Neural crest cell (in vitro differentiated cells): ENCODE data around the gene FOXB2. TPM values are rescaled to one million over a fixed set of nuclear protein-coding genes. Genes with fewer than 3 reads are reported as not detected.

Experiments
- DNase-seq: peaks from one replicate; pipeline ENCODE4 v3.0.0; 2021; ENCODE audit warnings: low read depth, mixed read lengths, low spot score
- H3K27ac Mint-ChIP-seq: one replicate; pipeline ENCODE4 v1.8.0; 2021; ENCODE audit warnings: mild to moderate bottlenecking, mixed read lengths; ENCODE audit not compliant: unreplicated experiment
- H3K27me3 Mint-ChIP-seq: 2 replicates; pipeline ENCODE4 v1.8.0; 2021; ENCODE audit warnings: low read depth, mild to moderate bottlenecking, mixed read lengths
- H3K36me3 Mint-ChIP-seq: 2 replicates; pipeline ENCODE4 v1.8.0; 2021; ENCODE audit warnings: low read depth, mild to moderate bottlenecking, mixed read lengths
- H3K4me1 Mint-ChIP-seq: 2 replicates; pipeline ENCODE4 v1.8.0; 2021; ENCODE audit warnings: mixed read lengths
- H3K4me3 Mint-ChIP-seq: one replicate; pipeline ENCODE4 v1.8.0; 2021; ENCODE audit warnings: mild to moderate bottlenecking, mixed read lengths
- H3K9me3 Mint-ChIP-seq: 2 replicates; pipeline ENCODE4 v1.8.0; 2021; ENCODE audit warnings: mixed read lengths
- total RNA-seq: library from RNA; stranded (reverse); gene quantifications from 2 replicates; pipeline ENCODE4 v1.2.1, GENCODE V29; 2021
- TF ChIP-seq, protein P1 (sequence below): fragments of 200-600 bp; sonication (generic); conservative IDR thresholded peaks from 2 replicates; pipeline ENCODE4 v1.5.0; 2021; ENCODE audit warnings: antibody characterized with exemption, mild to moderate bottlenecking

The FOXB2 gene
- total RNA-seq, 1 donor from 2014 or later = not detected

DNA sequence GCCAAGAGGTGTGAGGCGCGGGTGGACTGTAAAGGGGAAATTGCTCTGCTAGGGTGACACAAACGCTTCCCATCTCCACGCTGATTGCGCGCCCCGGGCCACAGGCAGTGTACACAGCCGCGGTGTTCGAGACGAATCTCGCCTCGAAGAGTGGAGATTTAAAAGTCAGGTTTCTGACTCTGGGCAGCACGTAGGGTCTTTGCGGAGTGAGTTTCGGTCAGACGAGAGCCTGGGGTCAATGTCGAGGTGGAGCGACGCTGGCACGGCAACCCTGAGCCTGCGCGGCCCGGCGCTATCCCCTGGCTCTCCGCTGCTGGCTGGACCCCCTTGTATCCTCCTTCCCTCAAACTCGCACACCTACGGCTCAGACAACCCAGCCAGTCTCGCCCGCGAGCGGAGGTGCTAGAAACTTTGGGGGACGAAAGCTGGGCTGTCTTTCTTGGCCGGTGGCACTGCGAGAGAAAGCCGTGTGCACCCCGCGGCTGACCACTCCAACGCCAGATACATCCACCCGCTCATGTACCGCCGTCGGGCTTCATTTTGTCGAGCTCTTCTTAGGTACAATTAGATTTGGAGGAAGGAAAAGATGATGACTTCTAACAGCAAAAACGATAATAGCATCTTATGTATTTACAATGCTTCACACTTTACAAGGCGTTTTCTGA is 5.4 kb upstream of the FOXB2 start:
- peak; percentile 8 for DNase-seq
- no peaks in the 10 kb centered on the region for H3K9me3 Mint-ChIP-seq
- no peaks in the 10 kb centered on the region for H3K36me3 Mint-ChIP-seq
- H3K4me1 Mint-ChIP-seq = peaks cover 43% of the 10 kb centered on the region
- no peak overlapping the region for H3K27ac Mint-ChIP-seq
- TF ChIP-seq, protein P1, sequence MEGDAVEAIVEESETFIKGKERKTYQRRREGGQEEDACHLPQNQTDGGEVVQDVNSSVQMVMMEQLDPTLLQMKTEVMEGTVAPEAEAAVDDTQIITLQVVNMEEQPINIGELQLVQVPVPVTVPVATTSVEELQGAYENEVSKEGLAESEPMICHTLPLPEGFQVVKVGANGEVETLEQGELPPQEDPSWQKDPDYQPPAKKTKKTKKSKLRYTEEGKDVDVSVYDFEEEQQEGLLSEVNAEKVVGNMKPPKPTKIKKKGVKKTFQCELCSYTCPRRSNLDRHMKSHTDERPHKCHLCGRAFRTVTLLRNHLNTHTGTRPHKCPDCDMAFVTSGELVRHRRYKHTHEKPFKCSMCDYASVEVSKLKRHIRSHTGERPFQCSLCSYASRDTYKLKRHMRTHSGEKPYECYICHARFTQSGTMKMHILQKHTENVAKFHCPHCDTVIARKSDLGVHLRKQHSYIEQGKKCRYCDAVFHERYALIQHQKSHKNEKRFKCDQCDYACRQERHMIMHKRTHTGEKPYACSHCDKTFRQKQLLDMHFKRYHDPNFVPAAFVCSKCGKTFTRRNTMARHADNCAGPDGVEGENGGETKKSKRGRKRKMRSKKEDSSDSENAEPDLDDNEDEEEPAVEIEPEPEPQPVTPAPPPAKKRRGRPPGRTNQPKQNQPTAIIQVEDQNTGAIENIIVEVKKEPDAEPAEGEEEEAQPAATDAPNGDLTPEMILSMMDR = no peak
- peak overlapping the region; percentile 72 for H3K4me3 Mint-ChIP-seq
- peaks cover 99% of the 10 kb centered on the region for H3K27me3 Mint-ChIP-seq

DNA sequence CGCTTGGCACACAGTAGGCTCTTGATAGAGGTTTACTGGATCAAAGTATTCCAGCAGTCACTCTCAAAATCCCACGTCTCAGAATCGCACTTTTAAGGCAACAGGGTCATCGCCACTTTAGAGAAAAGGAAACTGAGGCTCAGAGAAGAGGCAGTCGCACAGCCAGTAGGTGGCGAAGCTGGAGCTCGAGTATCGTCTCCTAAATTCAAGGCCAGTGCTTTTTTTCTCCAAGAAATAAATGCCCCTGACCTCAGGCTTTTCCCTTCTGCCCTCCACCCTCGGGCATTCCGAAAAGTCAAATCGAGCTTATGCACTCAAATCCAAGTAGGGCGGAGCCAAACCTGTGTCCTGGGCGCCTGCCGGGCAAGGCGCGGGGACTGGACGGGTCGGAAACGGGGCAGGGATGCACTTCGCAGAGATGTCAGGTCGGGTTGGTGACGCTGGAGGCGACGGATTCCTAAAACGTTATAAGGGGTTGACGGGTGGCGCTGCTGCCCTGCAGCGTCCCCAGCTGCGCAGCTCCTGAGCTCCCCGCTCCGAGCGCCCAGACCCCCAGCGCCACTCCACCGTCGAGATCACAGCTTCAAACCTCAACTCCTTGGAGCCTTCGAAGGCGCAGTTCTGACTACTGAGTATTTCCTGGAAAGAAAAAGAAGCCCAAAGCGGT is 4.7 kb upstream of the FOXB2 start:
- Mint-ChIP-seq H3K4me3 (peak overlapping the region; percentile 72), H3K36me3 (no peaks in the 10 kb centered on the region), H3K4me1 (peaks cover 49% of the 10 kb centered on the region), H3K27ac (no peak overlapping the region), H3K27me3 (peaks cover 100% of the 10 kb centered on the region), H3K9me3 (no peaks in the 10 kb centered on the region)
- TF ChIP-seq, protein P1 = peak; percentile 43
- peak; percentile 2 for DNase-seq

DNA sequence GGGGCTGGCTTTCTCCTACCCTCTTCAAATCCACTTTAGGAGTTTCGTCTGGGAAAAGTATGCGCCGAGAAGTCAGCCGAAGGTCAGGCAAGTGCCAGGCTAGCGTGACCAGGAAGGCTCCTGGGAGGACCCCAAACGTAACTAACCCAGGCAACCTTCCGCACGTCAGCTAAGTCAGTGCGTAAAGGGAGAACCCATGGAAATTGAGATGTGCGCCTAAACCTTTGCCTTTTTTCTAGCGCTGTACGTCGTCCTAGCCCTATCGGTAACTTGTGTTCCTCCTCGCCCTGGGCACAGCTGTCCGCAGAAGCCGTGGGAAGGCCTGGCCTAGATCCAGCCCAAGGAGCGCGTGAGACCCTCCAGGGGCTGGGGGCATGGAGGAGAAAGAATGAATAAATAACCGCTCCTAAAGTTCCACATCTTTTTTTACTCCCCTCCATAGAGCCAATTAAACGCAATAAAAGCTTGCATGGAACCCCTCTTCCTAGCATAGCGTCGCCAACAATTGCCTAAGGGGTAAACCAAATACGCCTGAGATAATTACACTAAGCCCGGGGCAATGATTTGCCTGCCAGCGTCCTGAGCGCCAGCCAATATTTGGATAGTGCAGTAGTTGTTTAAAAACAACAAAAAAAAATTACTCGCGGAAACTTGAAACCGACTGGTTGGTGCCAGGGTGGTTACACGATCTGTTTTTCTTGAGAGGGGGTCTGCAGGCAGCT is 4.0 kb upstream of the FOXB2 start:
- H3K4me3 Mint-ChIP-seq = peak overlapping the region; percentile 72
- TF ChIP-seq, protein P1 = no peak
- no peaks in the 10 kb centered on the region for H3K36me3 Mint-ChIP-seq
- no peaks in the 10 kb centered on the region for H3K9me3 Mint-ChIP-seq
- H3K4me1 Mint-ChIP-seq = peaks cover 50% of the 10 kb centered on the region
- DNase-seq = peak; percentile 2
- H3K27me3 Mint-ChIP-seq = peaks cover 100% of the 10 kb centered on the region
- H3K27ac Mint-ChIP-seq = no peak overlapping the region

DNA sequence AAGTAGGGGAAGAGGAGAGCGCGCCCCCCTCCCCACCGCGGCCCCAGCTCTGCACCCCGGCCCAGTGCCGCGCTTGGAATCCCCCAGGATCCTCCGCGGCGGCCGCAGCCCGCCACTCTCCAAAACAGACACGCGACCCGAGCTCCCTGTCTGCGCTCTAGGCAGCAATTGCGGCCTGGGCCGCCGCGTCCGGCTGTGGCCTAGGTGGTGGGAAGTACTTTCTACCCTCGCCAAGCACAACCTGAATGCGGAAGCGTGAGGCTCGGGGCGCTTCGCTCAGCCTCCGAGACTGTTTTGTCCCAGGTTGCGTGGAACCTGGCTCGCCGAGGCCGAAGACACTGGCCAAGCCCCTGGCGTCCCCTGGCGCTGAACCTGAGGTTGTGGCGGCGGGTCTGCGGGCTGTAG is 3.3 kb upstream of the FOXB2 start:
- TF ChIP-seq, protein P1 = no peak
- Mint-ChIP-seq H3K9me3 (no peaks in the 10 kb centered on the region), H3K27ac (no peak overlapping the region), H3K4me1 (peaks cover 50% of the 10 kb centered on the region), H3K4me3 (peak overlapping the region; percentile 72), H3K36me3 (no peaks in the 10 kb centered on the region), H3K27me3 (peaks cover 100% of the 10 kb centered on the region)
- DNase-seq = peak; percentile 16

DNA sequence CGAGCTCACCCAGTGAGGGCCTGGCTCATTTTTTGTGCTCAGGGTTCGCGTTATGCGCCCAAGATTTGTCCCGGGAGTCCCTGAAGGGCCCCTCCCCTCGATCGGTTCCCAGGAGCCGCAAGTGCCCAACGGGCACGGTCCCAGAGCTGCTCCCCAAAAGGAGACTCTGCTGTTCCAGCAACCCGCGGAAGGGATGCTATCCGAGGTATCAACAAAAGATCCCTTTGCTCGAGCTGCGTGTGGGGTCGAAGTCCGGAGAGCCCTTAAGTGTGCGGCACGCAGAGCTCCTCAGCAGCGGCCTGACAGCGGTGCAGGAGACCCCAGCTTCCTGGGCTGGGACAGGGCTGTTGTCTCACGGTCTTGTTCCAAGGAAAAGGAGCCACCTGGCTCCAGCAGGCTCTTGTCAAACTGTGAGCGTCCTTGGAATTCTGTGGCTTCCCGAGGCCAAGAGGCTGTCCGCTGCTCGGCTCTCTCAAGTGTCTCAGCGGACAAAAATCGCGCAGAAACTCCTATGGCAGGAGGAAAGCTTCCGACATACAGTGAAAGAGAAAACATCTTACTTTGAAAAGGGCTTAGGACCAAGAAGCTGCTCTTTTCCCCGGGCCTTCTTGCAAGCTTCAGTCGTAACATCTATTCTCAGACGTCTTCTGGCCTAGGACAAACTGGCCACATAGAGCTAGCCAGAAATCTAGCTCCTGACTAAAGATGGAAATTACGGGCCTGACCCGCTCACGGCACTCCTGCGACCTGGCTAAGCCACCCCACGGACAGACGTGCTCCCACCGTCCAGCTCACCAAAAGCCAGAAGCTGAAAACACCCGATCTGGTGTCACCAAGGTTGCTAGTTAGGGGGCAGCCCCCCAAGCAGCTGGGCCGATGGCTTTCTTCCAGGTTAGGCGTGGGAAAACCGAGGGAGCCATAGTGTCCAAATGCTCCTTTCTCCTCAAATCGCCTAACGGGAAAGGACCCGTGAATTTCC is 2.6 kb upstream of the FOXB2 start:
- DNase-seq = peak; percentile 12
- no peaks in the 10 kb centered on the region for H3K9me3 Mint-ChIP-seq
- TF ChIP-seq, protein P1 = no peak
- no peak overlapping the region for H3K27ac Mint-ChIP-seq
- no peaks in the 10 kb centered on the region for H3K36me3 Mint-ChIP-seq
- H3K27me3 Mint-ChIP-seq = peaks cover 100% of the 10 kb centered on the region
- H3K4me3 Mint-ChIP-seq = peak overlapping the region; percentile 65
- peaks cover 50% of the 10 kb centered on the region for H3K4me1 Mint-ChIP-seq
